Measurements from ENCODE around the gene NTSR1. TPM values are rescaled to one million over a fixed set of nuclear protein-coding genes. Genes with fewer than 3 reads are reported as not detected.

The NTSR1 gene
- polyA plus RNA-seq, 1 donor = 0.10 TPM

- no peak for DNase-seq (ENCODE audit: low read depth)
Measured at GRCh38 chr20:62785393-62785792, 76.8 kb downstream of the NTSR1 start.

GRCh38 chr20:62786157-62786556, 77.5 kb downstream of the NTSR1 start:
- no peak for DNase-seq (ENCODE audit: low read depth)

- DNase-seq (ENCODE audit: low read depth) = no peak
Measured at GRCh38 chr20:62787321-62787720, 78.7 kb downstream of the NTSR1 start.

GRCh38 chr20:62787866-62788265, 79.2 kb downstream of the NTSR1 start:
- DNase-seq (ENCODE audit: low read depth) = no peak

- DNase-seq (ENCODE audit: low read depth) = no peak
Measured at GRCh38 chr20:62788607-62789006, 80.0 kb downstream of the NTSR1 start.

- DNase-seq (ENCODE audit: low read depth) = no peak
Measured at GRCh38 chr20:62790075-62790474, 81.4 kb downstream of the NTSR1 start.

GRCh38 chr20:62791301-62792181, 82.9 kb downstream of the NTSR1 start:
- peak; percentile 71 for DNase-seq (ENCODE audit: low read depth)

GRCh38 chr20:62792182-62792939, 83.7 kb downstream of the NTSR1 start:
- no peak for DNase-seq (ENCODE audit: low read depth)

- DNase-seq (ENCODE audit: low read depth) = no peak
Measured at GRCh38 chr20:62792940-62793756, 84.5 kb downstream of the NTSR1 start.

GRCh38 chr20:62793757-62794006, 85.0 kb downstream of the NTSR1 start:
- DNase-seq (ENCODE audit: low read depth) = no peak

- peak; percentile 87 for DNase-seq (ENCODE audit: low read depth)
Measured at GRCh38 chr20:62794007-62794724, 85.5 kb downstream of the NTSR1 start.

GRCh38 chr20:62795023-62795761, 86.6 kb downstream of the NTSR1 start:
- no peak for DNase-seq (ENCODE audit: low read depth)

GRCh38 chr20:62796699-62797491, 88.3 kb downstream of the NTSR1 start:
- no peak for DNase-seq (ENCODE audit: low read depth)

- no peak for DNase-seq (ENCODE audit: low read depth)
Measured at GRCh38 chr20:62797671-62798532, 89.3 kb downstream of the NTSR1 start.

- DNase-seq (ENCODE audit: low read depth) = no peak
Measured at GRCh38 chr20:62799036-62799435, 90.4 kb downstream of the NTSR1 start.

- DNase-seq (ENCODE audit: low read depth) = no peak
Measured at GRCh38 chr20:62799459-62799858, 90.8 kb downstream of the NTSR1 start.

- no peak for DNase-seq (ENCODE audit: low read depth)
Measured at GRCh38 chr20:62799873-62800272, 91.2 kb downstream of the NTSR1 start.

- DNase-seq (ENCODE audit: low read depth) = no peak
Measured at GRCh38 chr20:62800314-62801259, 92.0 kb downstream of the NTSR1 start.

Measured in forelimb muscle (tissue), 1 donor.